HepG2 (cell line): Measurements from ENCODE around the gene CDK18. TPM values are rescaled to one million over a fixed set of nuclear protein-coding genes. Genes with fewer than 3 reads are reported as not detected.
A peak's percentile ranks its signal among the peaks of the same experiment; 100 is the strongest.

Source experiments
- DNMT1 ChIP-seq: sonication (generic); formaldehyde crosslinking; IDR thresholded peaks from 2 replicates; pipeline ENCODE4 v1.5.1; 2020; ENCODE audit warnings: mild to moderate bottlenecking, missing genetic modification reagents
- DR1 ChIP-seq: sonication (generic); formaldehyde crosslinking; IDR thresholded peaks from 2 replicates; pipeline ENCODE4 v1.8.0; 2021; ENCODE audit warnings: mild to moderate bottlenecking, missing genetic modification reagents, inconsistent platforms
- GABPA ChIP-seq, 2 experiments: IDR thresholded peaks; 2 replicates each; pipeline ENCODE4 v1.6.1; 2011 to 2016; ENCODE audit warnings: low read depth in 2 of 2, low read length in 1 of 2, missing biosample characterization in 1 of 2, missing genetic modification characterization in 1 of 2
- GATAD2A ChIP-seq: IDR thresholded peaks from 2 replicates; pipeline ENCODE4 v1.6.1; 2016
- GTF3A ChIP-seq: sonication (generic); formaldehyde crosslinking; conservative IDR thresholded peaks from 2 replicates; pipeline ENCODE4 v1.4.0; 2020; ENCODE audit warnings: mild to moderate bottlenecking, missing genetic modification reagents
- NBN ChIP-seq: fragments of 450-650 bp; conservative IDR thresholded peaks from 2 replicates; pipeline ENCODE4 v1.6.1; 2017
- NFKBIZ ChIP-seq: IDR thresholded peaks from 2 replicates; pipeline ENCODE4 v1.6.1; 2018; ENCODE audit warnings: missing genetic modification reagents, missing compliant biosample characterization
- NR2F6 ChIP-seq, 2 experiments: IDR thresholded peaks; 2 replicates each; pipeline ENCODE4 v1.6.1; 2016; ENCODE audit warnings: antibody characterized with exemption in 1 of 2, mild to moderate bottlenecking in 1 of 2
- PAX8 ChIP-seq: sonication (generic); formaldehyde crosslinking; IDR thresholded peaks from 2 replicates; pipeline ENCODE4 v1.8.0; 2022; ENCODE audit warnings: mild to moderate bottlenecking, missing genetic modification reagents, borderline replicate concordance
- POLR2AphosphoS2 ChIP-seq: IDR thresholded peaks from 2 replicates; pipeline ENCODE4 v1.6.1; 2011; ENCODE audit warnings: low read depth, low read length, improper control_type of control experiment
- PRPF4 ChIP-seq: fragments of 200-400 bp; formaldehyde crosslinking; IDR thresholded peaks from 2 replicates; pipeline ENCODE4 v1.6.1; 2016; ENCODE audit warnings: low read length, low read depth; ENCODE audit not compliant: poor library complexity, severe bottlenecking
- RARG ChIP-seq: sonication (generic); formaldehyde crosslinking; IDR thresholded peaks from 2 replicates; pipeline ENCODE4 v1.4.0; 2020; ENCODE audit warnings: low read depth, mild to moderate bottlenecking, missing genetic modification reagents
- SSRP1 ChIP-seq: IDR thresholded peaks from 2 replicates; pipeline ENCODE4 v1.6.1; 2016; ENCODE audit warnings: control low read depth
- TCF12 ChIP-seq, 2 experiments: fragments of 450-650 bp in 1 of 2; sonication (generic) in 1 of 2; formaldehyde crosslinking in 1 of 2; IDR thresholded peaks; 2 replicates each; pipeline versions ENCODE4 v1.6.1 to v1.8.0; 2017 to 2022; ENCODE audit warnings: antibody characterized with exemption in 1 of 2, mild to moderate bottlenecking in 1 of 2, missing genetic modification reagents in 1 of 2, moderate library complexity in 1 of 2
- ZNF160 ChIP-seq: sonication (generic); formaldehyde crosslinking; IDR thresholded peaks from 2 replicates; pipeline ENCODE4 v1.8.0; 2022; ENCODE audit warnings: mild to moderate bottlenecking, inconsistent platforms, missing genetic modification reagents
- ZNF282 ChIP-seq: fragments of 450-650 bp; IDR thresholded peaks from 2 replicates; pipeline ENCODE4 v1.6.1; 2018; ENCODE audit not compliant: partially characterized antibody
- ZNF383 ChIP-seq: sonication (generic); formaldehyde crosslinking; IDR thresholded peaks from 2 replicates; pipeline ENCODE4 v1.4.0; 2020; ENCODE audit warnings: missing genetic modification reagents, mild to moderate bottlenecking, borderline replicate concordance
- ZNF530 ChIP-seq: sonication (generic); formaldehyde crosslinking; IDR thresholded peaks from 2 replicates; pipeline ENCODE4 v1.5.0; 2020; ENCODE audit warnings: low read depth, mild to moderate bottlenecking, missing genetic modification reagents
- ZNF569 ChIP-seq: sonication (generic); formaldehyde crosslinking; IDR thresholded peaks from 2 replicates; pipeline ENCODE4 v1.5.0; 2020; ENCODE audit warnings: mild to moderate bottlenecking, missing genetic modification reagents, moderate library complexity, borderline replicate concordance
- ZNF614 ChIP-seq: IDR thresholded peaks from 2 replicates; pipeline ENCODE4 v1.6.1; 2018; ENCODE audit warnings: missing biosample characterization, missing genetic modification reagents, inconsistent platforms, borderline replicate concordance
- ZNF770 ChIP-seq: sonication (generic); formaldehyde crosslinking; IDR thresholded peaks from 2 replicates; pipeline ENCODE4 v1.5.0; 2020; ENCODE audit warnings: mild to moderate bottlenecking, missing genetic modification reagents
- ZNF816 ChIP-seq: sonication (generic); formaldehyde crosslinking; IDR thresholded peaks from 2 replicates; pipeline ENCODE4 v1.8.0; 2022; ENCODE audit warnings: missing genetic modification reagents, mild to moderate bottlenecking, borderline replicate concordance
- polyA plus RNA-seq, 8 experiments: library from polyadenylated mRNA; depleted of rRNA in 3 of 8; stranded (reverse) in 7 of 8; unstranded in 1 of 8; fragments of >200 nt; fragmentation: Illumina TruSeq in 4 of 8; extraction: Trizol in 4 of 8; gene quantifications; 2 replicates each; pipeline versions ENCODE4 v1.2.1 to v1.2.3, GENCODE V29; 2011 to 2016; ENCODE audit warnings: low read depth in 4 of 8, missing spikeins in 1 of 8, mixed read lengths in 1 of 8; ENCODE audit not compliant: insufficient read depth in 1 of 8
- total RNA-seq, 5 experiments: library from RNA; depleted of rRNA; stranded (reverse); fragments of >200 nt; fragmentation: Illumina TruSeq; extraction: Trizol; gene quantifications; 2 replicates each; pipeline ENCODE4 v1.2.3, GENCODE V29; 2016; ENCODE audit warnings: low read depth in 1 of 5
- TF ChIP-seq, protein P1 (sequence below): sonication (generic); formaldehyde crosslinking; IDR thresholded peaks from 2 replicates; pipeline ENCODE4 v1.5.0; 2020; ENCODE audit warnings: mild to moderate bottlenecking, missing genetic modification reagents
- TF ChIP-seq, protein P2 (sequence below): sonication (generic); formaldehyde crosslinking; IDR thresholded peaks from 2 replicates; pipeline ENCODE4; 2020; ENCODE audit warnings: missing genetic modification reagents, mild to moderate bottlenecking, borderline replicate concordance

Gene CDK18
- total and polyA plus RNA-seq, 2 of the 13 experiments (the other 11 are each of a cell fraction or from before 2014, with no cell fraction given) = 6.4 to 38.8 TPM

GRCh38 chr1:205488074-205488723 lies 16.3 kb upstream of the CDK18 start (continued):
- 0 out of 2 replicates have a peak, but pooled peaks have one; percentile 14 for TF ChIP-seq GATAD2A (CRISPR knock-in tag)
- no peak for TF ChIP-seq PRPF4
- no peak for TF ChIP-seq ZNF530
- TF ChIP-seq ZNF770 (CRISPR knock-in tag) = peak; percentile 46; the same call in 1 of the 2 replicates
- no peak for TF ChIP-seq NFKBIZ (CRISPR knock-in tag)
- TF ChIP-seq SSRP1 = no peak
- no peak for TF ChIP-seq ZNF614 (CRISPR knock-in tag)
- TF ChIP-seq, protein P1, sequence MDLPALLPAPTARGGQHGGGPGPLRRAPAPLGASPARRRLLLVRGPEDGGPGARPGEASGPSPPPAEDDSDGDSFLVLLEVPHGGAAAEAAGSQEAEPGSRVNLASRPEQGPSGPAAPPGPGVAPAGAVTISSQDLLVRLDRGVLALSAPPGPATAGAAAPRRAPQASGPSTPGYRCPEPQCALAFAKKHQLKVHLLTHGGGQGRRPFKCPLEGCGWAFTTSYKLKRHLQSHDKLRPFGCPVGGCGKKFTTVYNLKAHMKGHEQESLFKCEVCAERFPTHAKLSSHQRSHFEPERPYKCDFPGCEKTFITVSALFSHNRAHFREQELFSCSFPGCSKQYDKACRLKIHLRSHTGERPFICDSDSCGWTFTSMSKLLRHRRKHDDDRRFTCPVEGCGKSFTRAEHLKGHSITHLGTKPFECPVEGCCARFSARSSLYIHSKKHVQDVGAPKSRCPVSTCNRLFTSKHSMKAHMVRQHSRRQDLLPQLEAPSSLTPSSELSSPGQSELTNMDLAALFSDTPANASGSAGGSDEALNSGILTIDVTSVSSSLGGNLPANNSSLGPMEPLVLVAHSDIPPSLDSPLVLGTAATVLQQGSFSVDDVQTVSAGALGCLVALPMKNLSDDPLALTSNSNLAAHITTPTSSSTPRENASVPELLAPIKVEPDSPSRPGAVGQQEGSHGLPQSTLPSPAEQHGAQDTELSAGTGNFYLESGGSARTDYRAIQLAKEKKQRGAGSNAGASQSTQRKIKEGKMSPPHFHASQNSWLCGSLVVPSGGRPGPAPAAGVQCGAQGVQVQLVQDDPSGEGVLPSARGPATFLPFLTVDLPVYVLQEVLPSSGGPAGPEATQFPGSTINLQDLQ (CRISPR knock-in tag) = no peak
- TF ChIP-seq PAX8 (CRISPR knock-in tag) = no peak
- no peak for TF ChIP-seq ZNF160
- TF ChIP-seq DNMT1 (CRISPR knock-in tag) = no peak
- TF ChIP-seq GABPA (IDR thresholded peaks at IDR 0.05; ENCODE audit: low read depth, low read length) = no peak
- no peak for TF ChIP-seq GABPA (CRISPR knock-in tag; IDR thresholded peaks at IDR 0.05; ENCODE audit: low read depth)
- TF ChIP-seq TCF12 (IDR thresholded peaks at IDR 0.05) = no peak
- TF ChIP-seq TCF12 (CRISPR knock-in tag; IDR thresholded peaks at IDR 0.05) = no peak
- no peak for TF ChIP-seq ZNF282
- no peak for TF ChIP-seq ZNF816 (CRISPR knock-in tag)
- TF ChIP-seq, protein P2, sequence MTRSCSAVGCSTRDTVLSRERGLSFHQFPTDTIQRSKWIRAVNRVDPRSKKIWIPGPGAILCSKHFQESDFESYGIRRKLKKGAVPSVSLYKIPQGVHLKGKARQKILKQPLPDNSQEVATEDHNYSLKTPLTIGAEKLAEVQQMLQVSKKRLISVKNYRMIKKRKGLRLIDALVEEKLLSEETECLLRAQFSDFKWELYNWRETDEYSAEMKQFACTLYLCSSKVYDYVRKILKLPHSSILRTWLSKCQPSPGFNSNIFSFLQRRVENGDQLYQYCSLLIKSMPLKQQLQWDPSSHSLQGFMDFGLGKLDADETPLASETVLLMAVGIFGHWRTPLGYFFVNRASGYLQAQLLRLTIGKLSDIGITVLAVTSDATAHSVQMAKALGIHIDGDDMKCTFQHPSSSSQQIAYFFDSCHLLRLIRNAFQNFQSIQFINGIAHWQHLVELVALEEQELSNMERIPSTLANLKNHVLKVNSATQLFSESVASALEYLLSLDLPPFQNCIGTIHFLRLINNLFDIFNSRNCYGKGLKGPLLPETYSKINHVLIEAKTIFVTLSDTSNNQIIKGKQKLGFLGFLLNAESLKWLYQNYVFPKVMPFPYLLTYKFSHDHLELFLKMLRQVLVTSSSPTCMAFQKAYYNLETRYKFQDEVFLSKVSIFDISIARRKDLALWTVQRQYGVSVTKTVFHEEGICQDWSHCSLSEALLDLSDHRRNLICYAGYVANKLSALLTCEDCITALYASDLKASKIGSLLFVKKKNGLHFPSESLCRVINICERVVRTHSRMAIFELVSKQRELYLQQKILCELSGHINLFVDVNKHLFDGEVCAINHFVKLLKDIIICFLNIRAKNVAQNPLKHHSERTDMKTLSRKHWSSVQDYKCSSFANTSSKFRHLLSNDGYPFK (CRISPR knock-in tag) = no peak
- no peak for TF ChIP-seq GTF3A (CRISPR knock-in tag)
- TF ChIP-seq NR2F6 (IDR thresholded peaks at IDR 0.05) = no peak
- no peak for TF ChIP-seq NR2F6 (CRISPR knock-in tag; IDR thresholded peaks at IDR 0.05)
- TF ChIP-seq ZNF569 (CRISPR knock-in tag) = no peak
- no peak for TF ChIP-seq DR1 (CRISPR knock-in tag)
- no peak for TF ChIP-seq RARG (CRISPR knock-in tag)
- no peak for TF ChIP-seq NBN
- TF ChIP-seq ZNF383 (CRISPR knock-in tag) = no peak
- TF ChIP-seq POLR2AphosphoS2 = no peak
